ENCODE data around the gene IGSF6. TPM values are rescaled to one million over a fixed set of nuclear protein-coding genes. Genes with fewer than 3 reads are reported as not detected.

The IGSF6 gene
- total and polyA plus RNA-seq, 2 of the 13 experiments (the other 11 are each of a cell fraction or from before 2014, with no cell fraction given): not detected

DNA sequence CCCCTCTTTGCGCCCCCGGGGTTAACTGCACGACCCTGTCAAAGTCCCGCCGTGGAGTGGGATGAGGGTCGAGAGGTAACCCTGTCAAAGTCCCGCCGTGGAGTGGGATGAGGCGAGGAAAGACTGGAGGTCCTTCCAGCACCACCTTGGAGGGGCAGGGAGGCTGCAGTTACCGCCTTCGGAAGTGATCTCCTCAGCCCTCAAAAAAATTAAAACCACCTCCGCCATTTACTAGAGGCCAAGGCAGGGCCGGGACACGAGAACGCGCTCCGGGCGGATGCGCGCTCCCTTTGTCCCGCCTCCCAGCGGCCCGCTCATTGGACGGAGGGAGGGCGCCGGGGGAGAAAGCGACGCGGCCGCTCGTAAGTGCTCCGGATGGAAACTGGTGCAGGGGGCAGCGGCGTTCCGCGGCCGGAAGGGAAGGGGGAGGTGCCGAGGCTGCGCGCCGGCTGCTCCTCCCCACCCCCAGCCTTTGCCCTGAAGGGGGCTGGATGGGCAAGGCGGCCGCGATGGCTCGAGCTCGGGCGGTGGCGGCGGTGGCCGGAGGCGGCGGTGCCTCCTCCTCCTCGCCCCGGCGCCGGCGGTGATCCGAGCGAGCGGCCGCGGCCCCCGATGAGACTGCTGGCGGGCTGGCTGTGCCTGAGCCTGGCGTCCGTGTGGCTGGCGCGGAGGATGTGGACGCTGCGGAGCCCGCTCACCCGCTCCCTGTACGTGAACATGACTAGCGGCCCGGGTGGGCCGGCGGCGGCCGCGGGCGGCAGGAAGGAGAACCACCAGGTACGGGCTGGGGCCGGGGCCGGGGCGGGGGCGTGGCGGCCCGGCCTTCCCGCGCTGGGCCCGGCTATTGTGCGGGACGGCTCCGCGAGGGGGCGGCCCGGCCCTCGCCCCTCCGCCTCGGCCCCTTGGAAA lies 53.0 kb downstream of the IGSF6 start, which contains the start of gene METTL9 (continued):
- TF ChIP-seq U2AF1 (optimal IDR thresholded peaks at IDR 0.05; ENCODE audit: low read depth, low read length) (peak; percentile 98), ZNF407 (CRISPR knock-in tag; IDR thresholded peaks at IDR 0.05; ENCODE audit: not compliant biosample characterization) (peak; percentile 94), ZNF136 (CRISPR knock-in tag; IDR thresholded peaks at IDR 0.05; ENCODE audit: low read depth) (peak; percentile 100), IKZF4 (CRISPR knock-in tag; IDR thresholded peaks at IDR 0.05; ENCODE audit: borderline replicate concordance, low read depth, not compliant biosample characterization) (peak; percentile 95), ATF5 (CRISPR knock-in tag; IDR thresholded peaks at IDR 0.05; ENCODE audit: low read depth) (peak; percentile 94; the same call in 1 of the 2 replicates), ZFP1 (CRISPR knock-in tag; IDR thresholded peaks at IDR 0.05) (peak; percentile 97; the same call in 1 of the 2 replicates), AHDC1 (CRISPR knock-in tag; IDR thresholded peaks at IDR 0.05; ENCODE audit: borderline replicate concordance) (no peak; the same call in 1 of the 2 replicates), GABPA (IDR thresholded peaks at IDR 0.05; ENCODE audit: low read depth, low read length) (peak; percentile 98), GABPA (CRISPR knock-in tag; IDR thresholded peaks at IDR 0.05; ENCODE audit: low read depth) (peak; percentile 94), POLR2A (IDR thresholded peaks at IDR 0.05; ENCODE audit: insufficient read depth in 1 of 2, low read depth in 2 of 2, low read length in 2 of 2) (peak; percentile 96)
- TF ChIP-seq, protein P1, sequence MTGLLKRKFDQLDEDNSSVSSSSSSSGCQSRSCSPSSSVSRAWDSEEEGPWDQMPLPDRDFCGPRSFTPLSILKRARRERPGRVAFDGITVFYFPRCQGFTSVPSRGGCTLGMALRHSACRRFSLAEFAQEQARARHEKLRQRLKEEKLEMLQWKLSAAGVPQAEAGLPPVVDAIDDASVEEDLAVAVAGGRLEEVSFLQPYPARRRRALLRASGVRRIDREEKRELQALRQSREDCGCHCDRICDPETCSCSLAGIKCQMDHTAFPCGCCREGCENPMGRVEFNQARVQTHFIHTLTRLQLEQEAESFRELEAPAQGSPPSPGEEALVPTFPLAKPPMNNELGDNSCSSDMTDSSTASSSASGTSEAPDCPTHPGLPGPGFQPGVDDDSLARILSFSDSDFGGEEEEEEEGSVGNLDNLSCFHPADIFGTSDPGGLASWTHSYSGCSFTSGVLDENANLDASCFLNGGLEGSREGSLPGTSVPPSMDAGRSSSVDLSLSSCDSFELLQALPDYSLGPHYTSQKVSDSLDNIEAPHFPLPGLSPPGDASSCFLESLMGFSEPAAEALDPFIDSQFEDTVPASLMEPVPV (CRISPR knock-in tag; IDR thresholded peaks at IDR 0.05): peak; percentile 100
